Gastrocnemius medialis (tissue), 4 donors: Measurements from ENCODE around the gene CACNA1B.

ENCODE experiments used
- POLR2A ChIP-seq, 2 donors: fragments of 450-650 bp; IDR thresholded peaks; one replicate each; pipeline ENCODE4 v1.6.1; 2017; ENCODE audit warnings: antibody characterized with exemption in 2 of 2, mild to moderate bottlenecking in 2 of 2, moderate library complexity in 2 of 2
- TF ChIP-seq, protein P1 (sequence below), 5 experiments: fragments of 450-650 bp in 3 of 5; fragments of 200-600 bp in 2 of 5; sonication (generic) in 2 of 5; IDR thresholded peaks in 4 of 5; conservative IDR thresholded peaks in 1 of 5; 1 replicate in 4 of 5; 2 replicates in 1 of 5; pipeline ENCODE4 v1.5.1; 2016 to 2019; ENCODE audit warnings: antibody characterized with exemption in 5 of 5, mild to moderate bottlenecking in 3 of 5, moderate library complexity in 3 of 5

DNA sequence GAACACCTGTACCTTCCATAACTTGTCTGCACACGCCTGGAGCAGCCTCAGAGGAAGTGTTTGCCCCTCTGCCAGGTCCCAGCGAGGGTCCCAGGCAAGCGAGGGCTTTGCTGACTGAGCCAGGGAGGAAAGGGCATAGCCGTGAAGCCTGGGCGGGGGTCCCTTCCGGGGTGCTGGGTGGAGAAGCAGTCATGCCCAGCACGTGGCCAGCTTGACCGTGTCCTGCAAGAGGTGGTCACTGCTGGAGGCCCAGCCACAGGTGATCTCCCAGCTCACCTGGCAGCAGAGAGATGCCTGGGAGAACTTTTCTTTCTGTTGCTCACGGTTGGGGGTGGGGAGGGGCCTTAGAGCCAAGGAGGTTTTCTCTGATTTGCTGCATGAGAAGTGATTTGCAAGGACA is 195.3 kb downstream of the CACNA1B start:
- TF ChIP-seq, protein P1, sequence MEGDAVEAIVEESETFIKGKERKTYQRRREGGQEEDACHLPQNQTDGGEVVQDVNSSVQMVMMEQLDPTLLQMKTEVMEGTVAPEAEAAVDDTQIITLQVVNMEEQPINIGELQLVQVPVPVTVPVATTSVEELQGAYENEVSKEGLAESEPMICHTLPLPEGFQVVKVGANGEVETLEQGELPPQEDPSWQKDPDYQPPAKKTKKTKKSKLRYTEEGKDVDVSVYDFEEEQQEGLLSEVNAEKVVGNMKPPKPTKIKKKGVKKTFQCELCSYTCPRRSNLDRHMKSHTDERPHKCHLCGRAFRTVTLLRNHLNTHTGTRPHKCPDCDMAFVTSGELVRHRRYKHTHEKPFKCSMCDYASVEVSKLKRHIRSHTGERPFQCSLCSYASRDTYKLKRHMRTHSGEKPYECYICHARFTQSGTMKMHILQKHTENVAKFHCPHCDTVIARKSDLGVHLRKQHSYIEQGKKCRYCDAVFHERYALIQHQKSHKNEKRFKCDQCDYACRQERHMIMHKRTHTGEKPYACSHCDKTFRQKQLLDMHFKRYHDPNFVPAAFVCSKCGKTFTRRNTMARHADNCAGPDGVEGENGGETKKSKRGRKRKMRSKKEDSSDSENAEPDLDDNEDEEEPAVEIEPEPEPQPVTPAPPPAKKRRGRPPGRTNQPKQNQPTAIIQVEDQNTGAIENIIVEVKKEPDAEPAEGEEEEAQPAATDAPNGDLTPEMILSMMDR (IDR thresholded peaks at IDR 0.05 in 4 of 5, conservative IDR thresholded peaks at IDR 0.05 in 1 of 5), result no peak
- TF ChIP-seq POLR2A (IDR thresholded peaks at IDR 0.05), result no peak
